PFSK-1 (cell line): ENCODE measurements around the gene ZNF611.

Source experiments
- SIN3A ChIP-seq: IDR thresholded peaks from 2 replicates; pipeline ENCODE4 v1.6.1; 2012; ENCODE audit warnings: mild to moderate bottlenecking, low read length, moderate library complexity, borderline replicate concordance; ENCODE audit not compliant: insufficient read depth
- TAF1 ChIP-seq: IDR thresholded peaks from 2 replicates; pipeline ENCODE4 v1.6.1; 2012; ENCODE audit warnings: low read length, control low read depth, borderline replicate concordance; ENCODE audit not compliant: insufficient read depth

DNA sequence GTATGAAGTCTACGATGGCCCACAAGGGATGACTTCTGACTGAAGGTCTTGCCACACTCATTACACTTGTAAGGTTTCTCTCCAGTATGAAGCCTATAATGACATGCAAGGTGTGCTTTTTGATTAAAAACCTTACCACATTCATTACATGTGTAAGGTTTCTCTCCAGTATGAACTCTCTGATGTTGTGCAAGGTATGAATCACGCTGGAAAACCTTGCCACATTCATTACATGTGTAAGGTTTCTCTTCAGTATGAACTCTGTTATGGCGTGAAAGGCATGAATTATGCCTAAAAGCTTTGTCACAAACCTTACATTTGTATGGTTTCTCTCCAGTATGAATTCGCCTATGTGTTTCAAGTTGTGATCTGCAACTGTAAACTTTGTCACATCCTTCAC lies 81.7 kb downstream of the ZNF611 start:
- TF ChIP-seq SIN3A: no peak
- no peak for TF ChIP-seq TAF1
